ENCODE results near the gene ETV3. TPM values are rescaled to one million over a fixed set of nuclear protein-coding genes. Genes with fewer than 3 reads are reported as not detected.

Gene ETV3
- total and polyA plus RNA-seq, 2 of the 8 experiments (the other 6 are each of a cell fraction or from before 2014, with no cell fraction given), result 6.0 to 23.8 TPM

GRCh38 chr1:157166590-157166989, 28.4 kb upstream of the ETV3 start:
- FAIRE-seq (no peak), DNase-seq (ENCODE audit: low read depth in 1 of 2, low spot score in 2 of 2) (no peak)
- H3K23ac ChIP-seq (ENCODE audit: insufficient read length), result no peak overlapping the region
- no peaks in the 10 kb centered on the region for H3K79me2 ChIP-seq (ENCODE audit: control insufficient read depth in 1 of 2, insufficient read depth in 2 of 2, low read length in 2 of 2)
- no peak overlapping the region for H4K5ac ChIP-seq (ENCODE audit: insufficient read length, low read depth, low read length)
- peaks cover 6 to 13% (median 10%) of the 10 kb centered on the region in 4 experiments for H3K4me1 ChIP-seq (replicated peaks in 1 of 4; ENCODE audit: control insufficient read depth in 3 of 4, insufficient read depth in 4 of 4, low read length in 3 of 4)
- no peak overlapping the region for H3K4me2 ChIP-seq (ENCODE audit: insufficient read depth in 1 of 2, low read depth in 2 of 2, low read length in 2 of 2)
- ChIA-PET CTCF (ENCODE audit: partially characterized antibody) (interaction anchor here (1.2 to 1.7 kb wide), 4 partner anchors 10 to 30 kb away, joined by 4 to 8 read pairs (median 6); no protein-coding TSS in a partner anchor), POLR2A (ENCODE audit: partially characterized antibody) (no interaction called here)
- H3K23me2 ChIP-seq (ENCODE audit: low read depth, low read length), result no peaks in the 10 kb centered on the region
- no peak overlapping the region for H3K4ac ChIP-seq (replicated peaks; ENCODE audit: insufficient read length, low read depth, low read length)
- no peak overlapping the region for H3K27ac ChIP-seq (ENCODE audit: low read depth, low read length)
- 79% methylated on average over 5 of the region's 5 CpGs; no CpG with 5 or more reads in 1 of the 2 experiments for WGBS, 2 experiments (ENCODE audit: extremely low coverage in 1 of 2, insufficient coverage in 1 of 2, insufficient read length in 1 of 2, insufficient replicate concordance in 2 of 2, low coverage in 1 of 2, low lambda C conversion rate in 2 of 2, missing lambda C conversion rate in 1 of 2)
- no peaks in the 10 kb centered on the region for H4K20me1 ChIP-seq (replicated peaks in 1 of 2; ENCODE audit: control insufficient read depth in 1 of 2, insufficient read depth in 2 of 2, low read length in 2 of 2)
- no peak overlapping the region for H3K56ac ChIP-seq (replicated peaks; ENCODE audit: insufficient read length, low read depth, low read length)
- no peak overlapping the region for H2BK15ac ChIP-seq (ENCODE audit: low read length)
- H2BK12ac ChIP-seq (ENCODE audit: low read depth, low read length), result no peak overlapping the region
- no peaks in the 10 kb centered on the region for H3K27me3 ChIP-seq (replicated peaks in 1 of 4; ENCODE audit: control insufficient read depth in 3 of 4, extremely low read depth in 1 of 4, insufficient read depth in 3 of 4, low read length in 3 of 4)
- H4K8ac ChIP-seq (ENCODE audit: extremely low read depth, insufficient read depth, low read length), result no peak overlapping the region
- TF ChIP-seq TEAD4 (IDR thresholded peaks at IDR 0.05; ENCODE audit: low read depth, low read length), result no peak
- TF ChIP-seq SRF (IDR thresholded peaks at IDR 0.05; ENCODE audit: low read depth, low read length), result no peak
- no peak for TF ChIP-seq POLR2A (IDR thresholded peaks at IDR 0.05; ENCODE audit: control extremely low read depth in 1 of 2, low read depth in 2 of 2, low read length in 2 of 2)
- TF ChIP-seq BCL11A (IDR thresholded peaks at IDR 0.05; ENCODE audit: low read depth in 2 of 2, low read length in 2 of 2), result no peak
- no peak for TF ChIP-seq ATF2 (IDR thresholded peaks at IDR 0.05; ENCODE audit: low read length)
- TF ChIP-seq YY1 (IDR thresholded peaks at IDR 0.05; ENCODE audit: low read depth, low read length), result no peak
- TF ChIP-seq E2F6 (IDR thresholded peaks at IDR 0.05), result no peak
- no peak for TF ChIP-seq RAD21 (IDR thresholded peaks at IDR 0.05 in 1 of 2, conservative IDR thresholded peaks at IDR 0.05 in 1 of 2; ENCODE audit: low read depth in 2 of 2, low read length in 2 of 2)
- TF ChIP-seq TBP (IDR thresholded peaks at IDR 0.05; ENCODE audit: low read depth, low read length), result no peak
- TF ChIP-seq CREB1 (IDR thresholded peaks at IDR 0.05), result no peak
- TF ChIP-seq CTBP2 (IDR thresholded peaks at IDR 0.05; ENCODE audit: borderline replicate concordance, insufficient read depth, insufficient read length, low read length), result no peak
- TF ChIP-seq BRCA1 (IDR thresholded peaks at IDR 0.05; ENCODE audit: low read depth, low read length), result no peak
- no peak overlapping the region for H3K18ac ChIP-seq (ENCODE audit: extremely low read depth, low read length)
- H3K14ac ChIP-seq (ENCODE audit: insufficient read length), result no peak overlapping the region
- no peaks in the 10 kb centered on the region for H3K79me1 ChIP-seq (ENCODE audit: low read depth, low read length)
- no peaks in the 10 kb centered on the region for H3K36me3 ChIP-seq (ENCODE audit: control insufficient read depth in 2 of 4, insufficient read depth in 4 of 4, low read length in 3 of 4)
- no peak overlapping the region for H2BK20ac ChIP-seq (ENCODE audit: low read length)
- H3K9ac ChIP-seq (replicated peaks in 1 of 4; ENCODE audit: extremely low read depth in 1 of 4, low read depth in 3 of 4, low read length in 3 of 4), result no peak overlapping the region
- H3K4me3 ChIP-seq (ENCODE audit: extremely low read depth in 1 of 4, insufficient read depth in 2 of 4, low read depth in 3 of 4, low read length in 4 of 4), result no peak overlapping the region
- no peaks in the 10 kb centered on the region for H3K9me3 ChIP-seq (ENCODE audit: insufficient read depth in 2 of 2, low read depth in 1 of 2, low read length in 1 of 2)
- H2BK120ac ChIP-seq (replicated peaks; ENCODE audit: low read depth, low read length), result no peak overlapping the region
- H2AK5ac ChIP-seq (ENCODE audit: low read depth, low read length), result no peak overlapping the region
- no peak overlapping the region for H4K91ac ChIP-seq (replicated peaks; ENCODE audit: insufficient read length, low read length)
- no peak overlapping the region for H2AFZ ChIP-seq (ENCODE audit: low read length)
- H2BK5ac ChIP-seq (ENCODE audit: low read depth, low read length), result no peak overlapping the region

Measured in H1 (cell line).